Stomach (tissue), 4 donors: ENCODE measurements around the gene FAM110A.

Experiments
- CTCF ChIP-seq, 7 experiments: fragments of 450-650 bp in 4 of 7; fragments of 200-600 bp in 3 of 7; sonication (generic) in 3 of 7; IDR thresholded peaks; one replicate each; pipeline ENCODE4 v1.5.1; 2016 to 2019; ENCODE audit warnings: antibody characterized with exemption in 7 of 7, control low read depth in 2 of 7, mild to moderate bottlenecking in 1 of 7
- EP300 ChIP-seq: sonication (generic); formaldehyde crosslinking; IDR thresholded peaks from one replicate; pipeline ENCODE4 v1.6.1; 2017; ENCODE audit warnings: antibody characterized with exemption
- POLR2A ChIP-seq, 4 donors: fragments of 450-650 bp; IDR thresholded peaks; one replicate each; pipeline ENCODE4 v1.6.1; 2016; ENCODE audit warnings: antibody characterized with exemption in 4 of 4, control low read depth in 2 of 4, mild to moderate bottlenecking in 1 of 4, moderate library complexity in 1 of 4
- POLR2AphosphoS5 ChIP-seq, 3 donors: sonication (generic); formaldehyde crosslinking; IDR thresholded peaks; one replicate each; pipeline ENCODE4 v1.6.1; 2016; ENCODE audit warnings: antibody characterized with exemption in 3 of 3

GRCh38 chr20:868279-868678, 34.8 kb downstream of the FAM110A start:
- TF ChIP-seq CTCF (IDR thresholded peaks at IDR 0.05) = no peak
- TF ChIP-seq POLR2AphosphoS5 (IDR thresholded peaks at IDR 0.05) = no peak
- TF ChIP-seq EP300 = no peak
- TF ChIP-seq POLR2A (IDR thresholded peaks at IDR 0.05) = no peak
